Hepatocyte (in vitro differentiated cells): ENCODE measurements around the gene SLC25A31. TPM values are rescaled to one million over a fixed set of nuclear protein-coding genes. Genes with fewer than 3 reads are reported as not detected.

Experiments
- DNase-seq: peaks from one replicate; pipeline ENCODE4 v3.0.0-alpha.2; 2016; ENCODE audit warnings: low spot score
- H2AFZ ChIP-seq: fragments of 200-600 bp; sonication (generic); 2 replicates; pipeline ENCODE4 v1.6.0; 2016; ENCODE audit warnings: antibody characterized with exemption, mild to moderate bottlenecking
- H3K27ac ChIP-seq: fragments of 200-600 bp; sonication (generic); 2 replicates; pipeline ENCODE4 v1.5.1; 2016; ENCODE audit warnings: mild to moderate bottlenecking
- H3K27me3 ChIP-seq: fragments of 200-600 bp; sonication (generic); 2 replicates; pipeline ENCODE4 v1.6.1; 2016
- H3K36me3 ChIP-seq: fragments of 200-600 bp; sonication (generic); replicated peaks from 2 replicates; pipeline ENCODE4 v1.5.1; 2016; ENCODE audit warnings: low read depth; ENCODE audit not compliant: insufficient read depth
- H3K4me1 ChIP-seq: fragments of 200-600 bp; sonication (generic); 2 replicates; pipeline ENCODE4 v1.5.1; 2016; ENCODE audit warnings: mild to moderate bottlenecking, moderate library complexity; ENCODE audit not compliant: insufficient read depth
- H3K4me2 ChIP-seq: fragments of 200-600 bp; sonication (generic); 2 replicates; pipeline ENCODE4 v1.6.0; 2016
- H3K4me3 ChIP-seq: fragments of 200-600 bp; sonication (generic); 2 replicates; pipeline ENCODE4 v1.5.1; 2016; ENCODE audit warnings: mild to moderate bottlenecking
- H3K79me2 ChIP-seq: fragments of 200-600 bp; sonication (generic); 2 replicates; pipeline ENCODE4 v1.6.0; 2017; ENCODE audit warnings: mild to moderate bottlenecking
- H3K9me2 ChIP-seq: fragments of 200-600 bp; sonication (generic); replicated peaks from 2 replicates; pipeline ENCODE4 v1.6.0; 2017; ENCODE audit warnings: mild to moderate bottlenecking; ENCODE audit not compliant: insufficient read depth
- H3K9me3 ChIP-seq: fragments of 200-600 bp; sonication (generic); 2 replicates; pipeline ENCODE4 v1.5.1; 2016; ENCODE audit warnings: low read depth, mild to moderate bottlenecking
- H4K20me1 ChIP-seq: fragments of 200-600 bp; sonication (generic); 2 replicates; pipeline ENCODE4 v1.6.0; 2016; ENCODE audit warnings: mild to moderate bottlenecking; ENCODE audit not compliant: insufficient read depth, poor library complexity, severe bottlenecking
- EZH2 ChIP-seq: fragments of 200-600 bp; sonication (generic); IDR thresholded peaks from 2 replicates; pipeline ENCODE4 v1.6.1; 2016; ENCODE audit warnings: antibody characterized with exemption, mild to moderate bottlenecking, borderline replicate concordance
- EZH2phosphoT487 ChIP-seq: fragments of 200-600 bp; sonication (generic); IDR thresholded peaks from one replicate; pipeline ENCODE4 v1.6.1; 2018; ENCODE audit warnings: antibody characterized with exemption, mild to moderate bottlenecking, low read depth, moderate library complexity; ENCODE audit not compliant: unreplicated experiment, severe bottlenecking
- WGBS: methylation state at CpG from one replicate; pipeline ENCODE4 v1.1.6; 2016; ENCODE audit warnings: low lambda C conversion rate; ENCODE audit errors: missing lambda C conversion rate; 5-methylcytosine and 5-hydroxymethylcytosine counted together
- polyA plus RNA-seq: library from polyadenylated mRNA; unstranded; fragments of >200 nt; fragmentation: Nextera tagmentation; extraction: Ambion mirVana; gene quantifications from 2 replicates; pipeline ENCODE4 v1.2.1, GENCODE V29; 2016
- total RNA-seq: library from RNA; depleted of rRNA; stranded (reverse); fragments of >200 nt; gene quantifications from 2 replicates; pipeline ENCODE4 v1.2.3, GENCODE V29; 2014
- TF ChIP-seq, protein P1 (sequence below): fragments of 200-600 bp; sonication (generic); IDR thresholded peaks from 2 replicates; pipeline ENCODE4 v1.5.1; 2016; ENCODE audit warnings: antibody characterized with exemption, mild to moderate bottlenecking; ENCODE audit not compliant: poor library complexity

The SLC25A31 gene
- total and polyA plus RNA-seq, 2 experiments from 2014 or later: not detected

DNA sequence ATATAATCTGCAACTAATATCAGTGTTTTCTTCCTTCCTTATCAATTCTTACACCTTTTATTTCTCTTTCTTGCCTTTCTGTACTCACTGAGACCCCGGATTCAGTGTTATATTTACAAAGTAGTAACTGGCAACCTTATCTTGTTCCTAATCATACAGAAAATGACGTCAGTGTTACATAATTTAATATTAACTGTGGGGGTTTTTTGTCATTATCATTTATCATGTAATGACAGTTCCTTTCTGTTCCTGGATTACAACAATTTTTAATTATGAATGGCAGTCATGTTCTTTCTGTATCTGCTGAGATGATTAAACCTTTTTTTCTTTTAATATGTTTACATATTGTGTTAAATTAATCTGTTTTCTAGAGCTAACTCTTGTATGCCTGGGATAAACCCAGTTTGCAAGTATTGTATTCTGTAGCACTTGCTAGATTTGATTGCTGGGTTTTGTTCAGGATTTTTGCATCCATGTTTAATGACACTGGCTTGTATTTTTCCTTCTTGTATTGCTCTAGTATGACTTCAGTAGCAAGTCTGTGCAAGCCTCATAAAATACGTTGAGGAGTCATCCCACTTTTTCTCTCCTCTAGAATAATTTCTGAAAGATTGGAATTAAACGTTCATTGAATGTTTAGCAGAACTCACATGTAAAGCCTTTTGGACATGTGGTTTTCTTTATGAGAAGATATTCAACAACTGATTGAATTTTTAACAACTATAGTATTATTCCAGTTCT is 41.5 kb downstream of the SLC25A31 start:
- no peak for DNase-seq

DNA sequence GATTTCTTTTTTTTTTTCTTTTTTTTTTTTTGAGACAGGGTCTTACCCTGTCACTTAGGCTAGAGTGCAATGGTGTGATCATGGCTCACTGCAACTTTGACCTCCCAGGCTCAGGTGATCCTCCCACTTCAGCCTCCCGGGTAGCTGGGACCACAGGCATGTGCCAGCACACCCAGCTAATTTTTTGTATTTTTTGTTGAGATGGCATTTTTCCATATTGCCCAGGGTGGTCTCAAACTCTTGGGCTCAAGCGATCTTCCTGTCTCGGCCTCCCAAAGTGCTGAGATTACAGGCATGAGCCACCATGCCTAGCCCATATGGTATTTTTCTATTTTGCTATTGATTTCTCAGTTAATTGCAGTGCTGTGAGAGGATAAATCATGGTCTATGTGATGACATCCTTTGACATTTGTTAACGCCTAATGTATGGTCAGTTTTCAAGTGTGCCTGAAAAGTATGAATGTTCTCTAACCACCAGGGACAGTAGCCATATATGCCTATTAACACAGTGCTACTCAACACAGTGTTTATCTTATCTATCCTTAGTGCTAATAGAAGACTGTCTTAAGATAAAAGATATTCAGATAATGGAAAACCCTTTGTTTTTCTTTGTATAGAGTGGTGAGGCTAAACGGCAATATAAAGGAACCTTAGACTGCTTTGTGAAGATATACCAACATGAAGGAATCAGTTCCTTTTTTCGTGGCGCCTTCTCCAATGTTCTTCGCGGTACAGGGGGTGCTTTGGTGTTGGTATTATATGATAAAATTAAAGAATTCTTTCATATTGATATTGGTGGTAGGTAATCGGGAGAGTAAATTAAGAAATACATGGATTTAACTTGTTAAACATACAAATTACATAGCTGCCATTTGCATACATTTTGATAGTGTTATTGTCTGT is 42.8 kb downstream of the SLC25A31 start:
- Histone ChIP-seq H3K79me2 (no peaks in the 10 kb centered on the region), H3K9me3 (no peaks in the 10 kb centered on the region), H3K27me3 (no peaks in the 10 kb centered on the region), H3K9me2 (no peaks in the 10 kb centered on the region), H3K36me3 (no peaks in the 10 kb centered on the region), H3K4me1 (no peaks in the 10 kb centered on the region), H2AFZ (no peak overlapping the region), H3K27ac (no peak overlapping the region), H3K4me2 (no peak overlapping the region), H3K4me3 (no peak overlapping the region), H4K20me1 (no peaks in the 10 kb centered on the region)
- TF ChIP-seq EZH2phosphoT487: no peak
- TF ChIP-seq, protein P1, sequence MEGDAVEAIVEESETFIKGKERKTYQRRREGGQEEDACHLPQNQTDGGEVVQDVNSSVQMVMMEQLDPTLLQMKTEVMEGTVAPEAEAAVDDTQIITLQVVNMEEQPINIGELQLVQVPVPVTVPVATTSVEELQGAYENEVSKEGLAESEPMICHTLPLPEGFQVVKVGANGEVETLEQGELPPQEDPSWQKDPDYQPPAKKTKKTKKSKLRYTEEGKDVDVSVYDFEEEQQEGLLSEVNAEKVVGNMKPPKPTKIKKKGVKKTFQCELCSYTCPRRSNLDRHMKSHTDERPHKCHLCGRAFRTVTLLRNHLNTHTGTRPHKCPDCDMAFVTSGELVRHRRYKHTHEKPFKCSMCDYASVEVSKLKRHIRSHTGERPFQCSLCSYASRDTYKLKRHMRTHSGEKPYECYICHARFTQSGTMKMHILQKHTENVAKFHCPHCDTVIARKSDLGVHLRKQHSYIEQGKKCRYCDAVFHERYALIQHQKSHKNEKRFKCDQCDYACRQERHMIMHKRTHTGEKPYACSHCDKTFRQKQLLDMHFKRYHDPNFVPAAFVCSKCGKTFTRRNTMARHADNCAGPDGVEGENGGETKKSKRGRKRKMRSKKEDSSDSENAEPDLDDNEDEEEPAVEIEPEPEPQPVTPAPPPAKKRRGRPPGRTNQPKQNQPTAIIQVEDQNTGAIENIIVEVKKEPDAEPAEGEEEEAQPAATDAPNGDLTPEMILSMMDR: no peak
- TF ChIP-seq EZH2: no peak
- no peak for DNase-seq
- WGBS: 76% methylated on average over 10 of the region's 10 CpGs

More for the DNA sequence above, 41.5 kb downstream of the SLC25A31 start:
- H3K9me3 ChIP-seq: no peaks in the 10 kb centered on the region
- no peak overlapping the region for H2AFZ ChIP-seq
- no peaks in the 10 kb centered on the region for H4K20me1 ChIP-seq
- no peak overlapping the region for H3K4me3 ChIP-seq
- H3K36me3 ChIP-seq: no peaks in the 10 kb centered on the region
- no peaks in the 10 kb centered on the region for H3K4me1 ChIP-seq
- H3K9me2 ChIP-seq: no peaks in the 10 kb centered on the region
- H3K27me3 ChIP-seq: no peaks in the 10 kb centered on the region
- TF ChIP-seq EZH2phosphoT487 (no peak), EZH2 (no peak)
- TF ChIP-seq, protein P1: no peak
- no peak overlapping the region for H3K27ac ChIP-seq
- H3K4me2 ChIP-seq: no peak overlapping the region
- H3K79me2 ChIP-seq: no peaks in the 10 kb centered on the region
- 59% methylated on average over 4 of the region's 4 CpGs for WGBS

DNA sequence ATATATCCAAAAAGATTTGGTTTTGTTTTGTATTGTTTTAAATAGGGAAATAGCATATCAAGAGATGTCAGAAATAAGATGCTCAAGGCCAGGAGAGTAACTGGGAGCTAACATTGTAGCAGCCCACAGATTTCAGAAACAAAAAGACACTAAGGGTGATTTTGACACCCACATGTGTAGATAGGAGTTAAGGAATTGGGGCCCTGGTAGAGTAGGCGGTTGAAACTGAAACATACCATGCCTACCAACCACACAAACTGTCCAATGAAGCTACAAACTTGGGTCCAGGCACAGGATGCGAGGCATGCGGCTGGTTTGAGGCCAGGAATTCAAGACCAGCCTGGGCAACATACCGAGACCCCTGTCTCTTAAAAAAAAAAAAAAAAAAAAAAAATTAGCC is 45.6 kb downstream of the SLC25A31 start:
- H2AFZ ChIP-seq: no peak overlapping the region
- DNase-seq: no peak
- no peaks in the 10 kb centered on the region for H3K9me3 ChIP-seq
- WGBS: 89% methylated on average over 4 of the region's 4 CpGs
- TF ChIP-seq, protein P1: no peak
- TF ChIP-seq EZH2 (no peak), EZH2phosphoT487 (no peak)
- no peaks in the 10 kb centered on the region for H4K20me1 ChIP-seq
- H3K4me1 ChIP-seq: no peaks in the 10 kb centered on the region
- H3K27me3 ChIP-seq: no peaks in the 10 kb centered on the region
- no peaks in the 10 kb centered on the region for H3K9me2 ChIP-seq
- no peak overlapping the region for H3K27ac ChIP-seq
- H3K4me2 ChIP-seq: no peak overlapping the region
- no peaks in the 10 kb centered on the region for H3K79me2 ChIP-seq
- H3K36me3 ChIP-seq: no peaks in the 10 kb centered on the region
- H3K4me3 ChIP-seq: no peak overlapping the region
